ENCODE measurements around the gene CHST12.
"Not testable (repeated sequence)": the region's sequence is repeated elsewhere in the genome, so short reads cannot be mapped to it uniquely, and the experiment has no call there.

CHST12 gene

DNA sequence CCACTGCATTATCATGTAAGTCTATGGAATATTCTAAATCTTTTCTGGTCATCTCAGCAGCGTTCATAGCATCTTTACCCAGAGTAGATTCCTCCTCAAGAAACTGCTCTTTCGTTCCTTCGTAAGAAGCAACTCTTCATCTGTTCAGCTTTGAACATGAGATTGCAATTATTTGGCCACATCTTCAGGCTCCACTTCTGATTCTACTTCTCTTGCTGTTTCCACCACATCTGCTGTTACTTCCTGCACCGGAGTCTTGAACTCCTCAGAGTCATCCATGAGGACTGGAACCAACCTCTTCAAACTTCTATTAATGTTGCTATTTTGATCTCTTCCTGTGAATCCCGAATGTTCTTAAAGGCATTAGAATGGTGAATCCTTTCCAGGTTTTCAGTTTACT, 12.7 kb downstream of the CHST12 start:
- TF ChIP-seq, protein P1, sequence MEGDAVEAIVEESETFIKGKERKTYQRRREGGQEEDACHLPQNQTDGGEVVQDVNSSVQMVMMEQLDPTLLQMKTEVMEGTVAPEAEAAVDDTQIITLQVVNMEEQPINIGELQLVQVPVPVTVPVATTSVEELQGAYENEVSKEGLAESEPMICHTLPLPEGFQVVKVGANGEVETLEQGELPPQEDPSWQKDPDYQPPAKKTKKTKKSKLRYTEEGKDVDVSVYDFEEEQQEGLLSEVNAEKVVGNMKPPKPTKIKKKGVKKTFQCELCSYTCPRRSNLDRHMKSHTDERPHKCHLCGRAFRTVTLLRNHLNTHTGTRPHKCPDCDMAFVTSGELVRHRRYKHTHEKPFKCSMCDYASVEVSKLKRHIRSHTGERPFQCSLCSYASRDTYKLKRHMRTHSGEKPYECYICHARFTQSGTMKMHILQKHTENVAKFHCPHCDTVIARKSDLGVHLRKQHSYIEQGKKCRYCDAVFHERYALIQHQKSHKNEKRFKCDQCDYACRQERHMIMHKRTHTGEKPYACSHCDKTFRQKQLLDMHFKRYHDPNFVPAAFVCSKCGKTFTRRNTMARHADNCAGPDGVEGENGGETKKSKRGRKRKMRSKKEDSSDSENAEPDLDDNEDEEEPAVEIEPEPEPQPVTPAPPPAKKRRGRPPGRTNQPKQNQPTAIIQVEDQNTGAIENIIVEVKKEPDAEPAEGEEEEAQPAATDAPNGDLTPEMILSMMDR (IDR thresholded peaks at IDR 0.05; ENCODE audit: control insufficient read depth, extremely low read depth, insufficient read depth): no peak
- no peak overlapping the region for H3K4me3 ChIP-seq (ENCODE audit: low read depth, low read length)
- DNase-seq (ENCODE audit: low read depth): no peak

- no peak overlapping the region for H3K4me3 ChIP-seq (ENCODE audit: low read depth, low read length)
- TF ChIP-seq, protein P1 (IDR thresholded peaks at IDR 0.05; ENCODE audit: control insufficient read depth, extremely low read depth, insufficient read depth): no peak
- no peak for DNase-seq (ENCODE audit: low read depth)
Measured at GRCh38 chr7:2416650-2417049, 13.2 kb downstream of the CHST12 start.

- H3K4me3 ChIP-seq (ENCODE audit: low read depth, low read length); DNase-seq (ENCODE audit: low read depth): not testable (repeated sequence)
Measured at GRCh38 chr7:2417178-2417577, 13.8 kb downstream of the CHST12 start.

DNA sequence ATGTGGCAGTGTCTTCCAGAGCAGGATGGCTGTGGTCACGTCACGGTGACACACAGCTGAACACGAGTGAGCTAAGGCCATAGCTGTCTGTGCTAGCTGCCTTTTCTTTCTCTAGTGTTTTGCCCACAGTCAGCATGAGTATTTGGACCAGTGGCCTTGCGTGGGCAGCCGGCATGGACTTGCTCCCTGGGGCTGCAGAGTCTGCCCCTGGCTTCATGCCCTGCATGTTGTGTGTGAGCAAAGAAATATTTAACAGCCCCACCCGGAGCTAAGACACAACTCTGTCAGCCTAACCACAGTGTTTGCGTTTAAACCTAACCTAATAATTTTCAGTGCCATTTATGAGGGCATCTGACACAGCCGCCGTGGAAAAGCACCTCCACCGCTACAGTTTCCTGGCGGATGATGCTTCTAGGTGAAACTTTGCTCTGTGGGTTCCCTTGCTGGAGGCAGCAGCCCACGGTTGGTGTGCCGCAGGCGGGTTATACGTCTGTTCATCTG, 14.6 kb downstream of the CHST12 start:
- TF ChIP-seq, protein P1 (IDR thresholded peaks at IDR 0.05; ENCODE audit: control insufficient read depth, extremely low read depth, insufficient read depth): no peak
- no peak for DNase-seq (ENCODE audit: low read depth)
- H3K4me3 ChIP-seq (ENCODE audit: low read depth, low read length): no peak overlapping the region

DNA sequence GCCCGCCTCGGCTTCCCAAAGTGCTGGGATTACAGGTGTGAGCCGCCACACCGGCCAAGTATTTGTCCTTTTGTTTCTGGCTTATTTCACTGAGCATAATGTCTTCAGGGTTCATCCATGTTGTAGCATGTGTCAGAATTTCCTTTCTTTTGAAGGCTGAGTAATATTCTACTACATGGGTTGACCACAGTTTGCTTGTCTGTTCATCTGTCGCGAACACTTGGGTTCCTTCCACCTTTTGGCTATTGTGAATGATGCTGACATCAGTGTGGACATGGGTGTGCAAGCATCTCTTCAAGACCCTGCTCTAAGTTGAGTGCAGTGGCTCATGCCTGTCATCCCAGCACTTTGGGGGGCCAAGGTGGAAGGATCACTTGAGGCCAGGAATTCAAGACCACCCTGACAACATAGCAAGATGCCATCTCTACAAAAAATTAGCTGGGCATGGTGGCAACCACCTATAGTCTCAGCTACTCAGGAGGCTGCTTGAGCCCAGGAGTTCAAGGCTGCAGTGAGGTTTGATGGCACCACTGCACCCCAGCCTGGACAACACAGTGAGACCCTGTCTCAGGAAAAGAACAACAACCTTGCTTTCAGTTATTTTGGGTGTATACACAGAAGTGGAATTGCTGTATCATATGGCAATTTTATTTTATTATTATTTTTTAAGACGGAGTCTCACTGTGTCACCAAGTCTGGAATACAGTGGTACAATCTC, 17.0 kb downstream of the CHST12 start:
- no peak overlapping the region for H3K4me3 ChIP-seq (ENCODE audit: low read depth, low read length)
- DNase-seq (ENCODE audit: low read depth): no peak
- TF ChIP-seq, protein P1 (IDR thresholded peaks at IDR 0.05; ENCODE audit: control insufficient read depth, extremely low read depth, insufficient read depth): no peak

DNA sequence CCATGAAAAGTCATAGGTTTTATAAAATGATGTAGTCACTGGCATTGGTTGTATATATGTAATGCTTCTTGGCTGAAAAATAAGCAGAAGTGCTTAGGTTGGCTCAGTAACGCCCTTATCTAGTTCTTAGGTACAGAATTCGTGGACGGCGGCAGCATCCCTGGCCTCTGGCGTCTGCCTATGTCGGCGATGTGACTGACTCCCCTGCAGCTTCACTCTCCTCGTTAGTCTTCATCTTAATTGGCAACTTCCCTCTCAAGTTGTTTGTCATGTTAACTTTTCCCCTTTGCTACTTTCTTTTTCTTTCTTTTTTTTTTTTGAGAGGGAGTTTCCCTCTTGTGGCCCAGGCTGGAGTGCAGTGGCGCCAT, 18.5 kb downstream of the CHST12 start:
- TF ChIP-seq, protein P1 (IDR thresholded peaks at IDR 0.05; ENCODE audit: control insufficient read depth, extremely low read depth, insufficient read depth): no peak
- no peak overlapping the region for H3K4me3 ChIP-seq (ENCODE audit: low read depth, low read length)
- DNase-seq (ENCODE audit: low read depth): no peak

DNA sequence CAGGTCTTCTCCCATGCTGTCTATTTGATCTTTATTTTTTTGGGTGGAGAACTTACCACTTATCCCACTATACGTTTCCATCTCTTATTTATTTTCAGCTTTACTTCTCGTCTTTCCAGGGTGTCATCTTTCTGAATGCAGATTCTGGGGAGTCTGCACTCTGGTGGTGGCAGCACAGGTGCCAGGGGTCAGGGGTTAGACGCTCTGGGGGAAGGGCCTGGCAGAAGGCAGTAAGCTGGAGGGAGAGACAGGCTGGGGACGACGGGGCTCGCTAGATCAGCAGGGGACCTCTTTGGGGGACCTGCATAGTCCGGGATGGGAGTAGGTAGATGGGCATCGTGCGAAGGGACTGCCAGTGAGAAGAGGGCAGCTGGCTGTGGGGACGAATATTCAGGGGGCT, 22.3 kb downstream of the CHST12 start:
- TF ChIP-seq, protein P1 (IDR thresholded peaks at IDR 0.05; ENCODE audit: control insufficient read depth, extremely low read depth, insufficient read depth): no peak
- H3K4me3 ChIP-seq (ENCODE audit: low read depth, low read length): no peak overlapping the region

More for the DNA sequence above, 22.3 kb downstream of the CHST12 start:
- no peak for DNase-seq (ENCODE audit: low read depth)

Data from LNCaP clone FGC (cell line).